SIG-M5 (cell line): ENCODE data around the gene LRRC66.

ENCODE experiments used
- DNase-seq: peaks from one replicate; lab custom pipeline; 2025; lab: John Stamatoyannopoulos, UW

The LRRC66 gene

GRCh38 chr4:52019936-52020657 lies at the start of gene LRRC66:
Gene LRRC66 (minus strand): TSS chr4:52020363. CDS start chr4:52017613, 2,750 bp downstream.
- no peak for DNase-seq

- DNase-seq, result no peak
Observed at GRCh38 chr4:52069571-52069970, 49.4 kb upstream of the LRRC66 start.

- no peak for DNase-seq
Observed at GRCh38 chr4:52059372-52059771, 39.2 kb upstream of the LRRC66 start.

GRCh38 chr4:52058275-52058674 lies 38.1 kb upstream of the LRRC66 start:
- DNase-seq, result no peak

- DNase-seq, result no peak
Observed at GRCh38 chr4:52057196-52057595, 37.0 kb upstream of the LRRC66 start.

GRCh38 chr4:52054254-52054653 lies 34.1 kb upstream of the LRRC66 start:
- no peak for DNase-seq

- DNase-seq, result no peak
Observed at GRCh38 chr4:52052475-52052780, 32.3 kb upstream of the LRRC66 start.

- DNase-seq, result no peak
Observed at GRCh38 chr4:52051615-52052474, 31.7 kb upstream of the LRRC66 start.

GRCh38 chr4:52051213-52051614 lies 31.1 kb upstream of the LRRC66 start, which contains the start of gene SPATA18:
Gene SPATA18 (plus strand): TSS chr4:52051304. CDS start chr4:52051705, 401 bp downstream.
- no peak for DNase-seq

- no peak for DNase-seq
Observed at GRCh38 chr4:52049266-52049665, 29.1 kb upstream of the LRRC66 start.

GRCh38 chr4:52045028-52045427 lies 24.9 kb upstream of the LRRC66 start:
- no peak for DNase-seq

- DNase-seq, result no peak
Observed at GRCh38 chr4:52038103-52038912, 18.1 kb upstream of the LRRC66 start, which contains the start of gene SGCB. Gene SGCB (minus strand): TSS chr4:52038299. CDS start chr4:52038259, 40 bp downstream.

- DNase-seq, result no peak
Observed at GRCh38 chr4:52037689-52038102, 17.5 kb upstream of the LRRC66 start.

GRCh38 chr4:52036886-52037530 lies 16.8 kb upstream of the LRRC66 start:
- no peak for DNase-seq

GRCh38 chr4:52035190-52035589 lies 15.0 kb upstream of the LRRC66 start:
- DNase-seq, result no peak

GRCh38 chr4:52032005-52032404 lies 11.8 kb upstream of the LRRC66 start:
- DNase-seq, result no peak

GRCh38 chr4:52028970-52029369 lies 8.8 kb upstream of the LRRC66 start:
- DNase-seq, result no peak

GRCh38 chr4:52017814-52018213 lies 2.3 kb downstream of the LRRC66 start:
- no peak for DNase-seq

- no peak for DNase-seq
Observed at GRCh38 chr4:52016981-52017380, 3.2 kb downstream of the LRRC66 start.

GRCh38 chr4:52015366-52015765 lies 4.8 kb downstream of the LRRC66 start:
- DNase-seq, result no peak

GRCh38 chr4:52014903-52015302 lies 5.3 kb downstream of the LRRC66 start:
- no peak for DNase-seq

GRCh38 chr4:52012651-52013050 lies 7.5 kb downstream of the LRRC66 start:
- no peak for DNase-seq
